H1 (cell line): Measurements from ENCODE around the gene FGF3. TPM values are rescaled to one million over a fixed set of nuclear protein-coding genes. Genes with fewer than 3 reads are reported as not detected.

ENCODE experiments used
- CHD7 ChIP-seq: fragments of 300-600 bp; sonication (generic); IDR thresholded peaks from 2 replicates; pipeline ENCODE4 v1.7.1; 2012; ENCODE audit warnings: low read length, moderate library complexity, mild to moderate bottlenecking, inconsistent platforms; ENCODE audit not compliant: insufficient replicate concordance
- CTBP2 ChIP-seq: IDR thresholded peaks from 2 replicates; pipeline ENCODE4 v1.7.0; 2011; ENCODE audit warnings: borderline replicate concordance, mild to moderate bottlenecking, moderate library complexity, mixed read lengths, low read length; ENCODE audit not compliant: insufficient read depth, insufficient read length
- SIRT6 ChIP-seq: IDR thresholded peaks from one replicate; pipeline ENCODE4 v1.7.1; 2012; ENCODE audit warnings: low read length, inconsistent platforms
- SP1 ChIP-seq: IDR thresholded peaks from 2 replicates; pipeline ENCODE4 v1.6.1; 2011; ENCODE audit warnings: low read depth, low read length
- SP4 ChIP-seq: IDR thresholded peaks from 2 replicates; pipeline ENCODE4 v1.6.1; 2012; ENCODE audit warnings: low read length, inconsistent platforms
- polyA plus RNA-seq, 7 experiments: library from polyadenylated mRNA; depleted of rRNA in 3 of 7; stranded (reverse) in 5 of 7; unstranded in 2 of 7; fragments of >200 nt in 5 of 7; fragments of 200-250 nt in 2 of 7; gene quantifications; 1 replicate in 5 of 7; 2 replicates in 1 of 7; 4 replicates in 1 of 7; pipeline versions ENCODE4 v1.2.1 to v1.2.3, GENCODE V29; 2011 to 2013; ENCODE audit warnings: missing spikeins in 2 of 7, mixed read lengths in 2 of 7
- total RNA-seq: library from RNA; stranded (reverse); fragmentation: NEBNext Ultra II Directional; extraction: Animal tissue kit (Norgen Biotek cat#: 25700); gene quantifications from 2 replicates; pipeline ENCODE4 v1.2.1, GENCODE V29; 2021

FGF3 gene
- total and polyA plus RNA-seq, 2 of the 8 experiments (the other 6 are each of a cell fraction or from before 2014, with no cell fraction given), result not detected

- TF ChIP-seq CHD7 (no peak), SIRT6 (no peak), CTBP2 (no peak), SP1 (no peak), SP4 (no peak)
These were observed 47.8 kb downstream of the FGF3 start (continued) for GRCh38 chr11:69771466-69771865.
